PC-9 (cell line): ENCODE data around the gene RAD51D.

ENCODE experiments used
- EZH2 ChIP-seq: fragments of 200-600 bp; sonication (generic); IDR thresholded peaks from 2 replicates; pipeline ENCODE4 v1.8.0; 2017; ENCODE audit warnings: antibody characterized with exemption, low read depth
- TF ChIP-seq, protein P1 (sequence below): fragments of 200-600 bp; sonication (generic); conservative IDR thresholded peaks from 2 replicates; pipeline ENCODE4 v1.6.1; 2017; ENCODE audit warnings: mixed run types, antibody characterized with exemption, mild to moderate bottlenecking, moderate library complexity

DNA sequence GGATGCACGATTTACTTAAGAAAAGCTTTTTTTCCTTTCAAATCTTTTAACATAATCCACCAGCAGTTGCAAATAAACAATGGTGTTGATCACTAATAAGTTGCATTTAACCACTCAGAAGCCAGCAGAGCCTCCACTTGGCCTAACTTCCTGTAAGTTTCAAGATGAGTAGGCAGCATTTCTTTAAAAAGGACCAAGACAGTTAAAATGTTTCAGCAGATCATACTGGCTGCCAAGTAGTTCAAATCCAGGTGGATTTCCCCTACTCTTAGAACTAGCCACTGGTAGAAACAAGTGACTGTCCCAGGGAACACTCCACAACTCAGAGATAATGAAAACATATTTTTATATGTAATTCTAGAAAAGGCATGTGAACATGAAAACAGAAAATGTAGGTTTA lies 39.1 kb downstream of the RAD51D start:
- TF ChIP-seq, protein P1, sequence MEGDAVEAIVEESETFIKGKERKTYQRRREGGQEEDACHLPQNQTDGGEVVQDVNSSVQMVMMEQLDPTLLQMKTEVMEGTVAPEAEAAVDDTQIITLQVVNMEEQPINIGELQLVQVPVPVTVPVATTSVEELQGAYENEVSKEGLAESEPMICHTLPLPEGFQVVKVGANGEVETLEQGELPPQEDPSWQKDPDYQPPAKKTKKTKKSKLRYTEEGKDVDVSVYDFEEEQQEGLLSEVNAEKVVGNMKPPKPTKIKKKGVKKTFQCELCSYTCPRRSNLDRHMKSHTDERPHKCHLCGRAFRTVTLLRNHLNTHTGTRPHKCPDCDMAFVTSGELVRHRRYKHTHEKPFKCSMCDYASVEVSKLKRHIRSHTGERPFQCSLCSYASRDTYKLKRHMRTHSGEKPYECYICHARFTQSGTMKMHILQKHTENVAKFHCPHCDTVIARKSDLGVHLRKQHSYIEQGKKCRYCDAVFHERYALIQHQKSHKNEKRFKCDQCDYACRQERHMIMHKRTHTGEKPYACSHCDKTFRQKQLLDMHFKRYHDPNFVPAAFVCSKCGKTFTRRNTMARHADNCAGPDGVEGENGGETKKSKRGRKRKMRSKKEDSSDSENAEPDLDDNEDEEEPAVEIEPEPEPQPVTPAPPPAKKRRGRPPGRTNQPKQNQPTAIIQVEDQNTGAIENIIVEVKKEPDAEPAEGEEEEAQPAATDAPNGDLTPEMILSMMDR: no peak
- no peak for TF ChIP-seq EZH2
